Measurements from ENCODE around the gene PRPH. TPM values are rescaled to one million over a fixed set of nuclear protein-coding genes. Genes with fewer than 3 reads are reported as not detected.

PRPH gene
- total RNA-seq, 6 experiments from 2014 or later, result not detected

GRCh38 chr12:49327368-49327767, 32.4 kb downstream of the PRPH start:
- no peak for DNase-seq
- no peak for TF ChIP-seq CTCF (IDR thresholded peaks at IDR 0.05)
- TF ChIP-seq POLR2A (IDR thresholded peaks at IDR 0.05), result no peak

GRCh38 chr12:49327887-49328286, 32.9 kb downstream of the PRPH start:
- H3K36me3 ChIP-seq, result no peaks in the 10 kb centered on the region
- no peaks in the 10 kb centered on the region for H3K27me3 ChIP-seq
- WGBS (ENCODE audit: insufficient coverage, low coverage, low lambda C conversion rate, missing lambda C conversion rate), result 92% methylated on average over 2 of the region's 2 CpGs
- ATAC-seq, result no peak
- H3K9me3 ChIP-seq, result no peaks in the 10 kb centered on the region
- no peak for DNase-seq
- TF ChIP-seq POLR2A (IDR thresholded peaks at IDR 0.05) (no peak), CTCF (IDR thresholded peaks at IDR 0.05) (no peak)
- intact Hi-C loops (cut with DNase I), result no loop called here
- no peak overlapping the region for H3K4me3 ChIP-seq
- H3K27ac ChIP-seq, result no peak overlapping the region
- H3K4me1 ChIP-seq, result no peaks in the 10 kb centered on the region

More at GRCh38 chr12:49327368-49327767, 32.4 kb downstream of the PRPH start:
- Histone ChIP-seq H3K4me1 (peaks cover 0 to 1% (median 0%) of the 10 kb centered on the region in 4 donors), H3K27me3 (no peaks in the 10 kb centered on the region), H3K9me3 (no peaks in the 10 kb centered on the region), H3K36me3 (no peaks in the 10 kb centered on the region), H3K27ac (no peak overlapping the region), H3K4me3 (no peak overlapping the region)
- intact Hi-C loops (cut with DNase I), result no loop called here
- ATAC-seq, result no peak

- no peak overlapping the region for H3K4me3 ChIP-seq
- TF ChIP-seq CTCF (IDR thresholded peaks at IDR 0.05), result no peak
- TF ChIP-seq POLR2A (IDR thresholded peaks at IDR 0.05), result no peak
- intact Hi-C loops (cut with DNase I), result no loop called here
- H3K36me3 ChIP-seq, result no peaks in the 10 kb centered on the region
- no peaks in the 10 kb centered on the region for H3K9me3 ChIP-seq
- no peak for DNase-seq
- H3K4me1 ChIP-seq, result no peaks in the 10 kb centered on the region
- peaks cover 0 to 4% of the 10 kb centered on the region in 2 donors for H3K27me3 ChIP-seq
- no peak overlapping the region for H3K27ac ChIP-seq
- no peak for ATAC-seq
- 100% methylated on average over 3 of the region's 12 CpGs for WGBS (ENCODE audit: insufficient coverage, low coverage, low lambda C conversion rate, missing lambda C conversion rate)
These were observed 33.9 kb downstream of the PRPH start for GRCh38 chr12:49328816-49329215.

- intact Hi-C loops (cut with DNase I), result loop anchor here in 1 of 2 donors (10.0 kb wide), 1 partner anchor 185 kb away; no protein-coding TSS in a partner anchor
- no peaks in the 10 kb centered on the region for H3K4me1 ChIP-seq
- H3K9me3 ChIP-seq, result no peaks in the 10 kb centered on the region
- H3K4me3 ChIP-seq, result no peak overlapping the region
- no peaks in the 10 kb centered on the region for H3K36me3 ChIP-seq
- TF ChIP-seq POLR2A (IDR thresholded peaks at IDR 0.05), result no peak
- TF ChIP-seq CTCF (IDR thresholded peaks at IDR 0.05), result no peak
- H3K27me3 ChIP-seq, result peaks cover 0 to 10% of the 10 kb centered on the region in 2 donors
- no CpG with 5 or more reads among the region's 7 CpGs for WGBS (ENCODE audit: insufficient coverage, low coverage, low lambda C conversion rate, missing lambda C conversion rate)
- no peak for ATAC-seq
- no peak for DNase-seq
- H3K27ac ChIP-seq, result no peak overlapping the region
These were observed 35.2 kb downstream of the PRPH start for GRCh38 chr12:49330032-49330619.
